ENCODE data around the gene P3H3.

The P3H3 gene

GRCh38 chr12:6830286-6830890 is 2.2 kb downstream of the P3H3 start:
- H3K9me3 ChIP-seq (ENCODE audit: control insufficient read depth, low read depth, low read length) = no peaks in the 10 kb centered on the region
- H3K4me3 ChIP-seq (ENCODE audit: low read length) = no peak overlapping the region
- no peak overlapping the region for H3K27ac ChIP-seq (ENCODE audit: low read length)
- no peak overlapping the region for H3K9ac ChIP-seq (ENCODE audit: low read length)
- H3K4me1 ChIP-seq (ENCODE audit: control insufficient read depth, low read depth, low read length) = peaks cover 5% of the 10 kb centered on the region
- H3K36me3 ChIP-seq (ENCODE audit: control insufficient read depth, low read depth, low read length) = peaks cover 34% of the 10 kb centered on the region
- peaks cover 1% of the 10 kb centered on the region for H3K27me3 ChIP-seq (ENCODE audit: control insufficient read depth, insufficient read depth, low read length)

- Histone ChIP-seq H3K4me3 (ENCODE audit: low read length) (no peak overlapping the region), H3K36me3 (ENCODE audit: control insufficient read depth, low read depth, low read length) (peaks cover 34% of the 10 kb centered on the region), H3K27ac (ENCODE audit: low read length) (no peak overlapping the region), H3K4me1 (ENCODE audit: control insufficient read depth, low read depth, low read length) (peaks cover 5% of the 10 kb centered on the region), H3K9ac (ENCODE audit: low read length) (no peak overlapping the region), H3K27me3 (ENCODE audit: control insufficient read depth, insufficient read depth, low read length) (no peaks in the 10 kb centered on the region), H3K9me3 (ENCODE audit: control insufficient read depth, low read depth, low read length) (no peaks in the 10 kb centered on the region)
These were observed 2.8 kb downstream of the P3H3 start for GRCh38 chr12:6830999-6831398.

- H3K4me1 ChIP-seq (ENCODE audit: control insufficient read depth, low read depth, low read length) = peaks cover 5% of the 10 kb centered on the region
- H3K9ac ChIP-seq (ENCODE audit: low read length) = no peak overlapping the region
- no peaks in the 10 kb centered on the region for H3K27me3 ChIP-seq (ENCODE audit: control insufficient read depth, insufficient read depth, low read length)
- H3K27ac ChIP-seq (ENCODE audit: low read length) = no peak overlapping the region
- no peak overlapping the region for H3K4me3 ChIP-seq (ENCODE audit: low read length)
- no peaks in the 10 kb centered on the region for H3K9me3 ChIP-seq (ENCODE audit: control insufficient read depth, low read depth, low read length)
- H3K36me3 ChIP-seq (ENCODE audit: control insufficient read depth, low read depth, low read length) = peaks cover 34% of the 10 kb centered on the region
These were observed 3.3 kb downstream of the P3H3 start for GRCh38 chr12:6831450-6831995.

- H3K27ac ChIP-seq (ENCODE audit: low read length) = no peak overlapping the region
- no peaks in the 10 kb centered on the region for H3K27me3 ChIP-seq (ENCODE audit: control insufficient read depth, insufficient read depth, low read length)
- H3K9me3 ChIP-seq (ENCODE audit: control insufficient read depth, low read depth, low read length) = no peaks in the 10 kb centered on the region
- H3K4me3 ChIP-seq (ENCODE audit: low read length) = no peak overlapping the region
- H3K4me1 ChIP-seq (ENCODE audit: control insufficient read depth, low read depth, low read length) = peaks cover 2% of the 10 kb centered on the region
- peaks cover 37% of the 10 kb centered on the region for H3K36me3 ChIP-seq (ENCODE audit: control insufficient read depth, low read depth, low read length)
- no peak overlapping the region for H3K9ac ChIP-seq (ENCODE audit: low read length)
These were observed 3.9 kb downstream of the P3H3 start for GRCh38 chr12:6832125-6832524.

DNA sequence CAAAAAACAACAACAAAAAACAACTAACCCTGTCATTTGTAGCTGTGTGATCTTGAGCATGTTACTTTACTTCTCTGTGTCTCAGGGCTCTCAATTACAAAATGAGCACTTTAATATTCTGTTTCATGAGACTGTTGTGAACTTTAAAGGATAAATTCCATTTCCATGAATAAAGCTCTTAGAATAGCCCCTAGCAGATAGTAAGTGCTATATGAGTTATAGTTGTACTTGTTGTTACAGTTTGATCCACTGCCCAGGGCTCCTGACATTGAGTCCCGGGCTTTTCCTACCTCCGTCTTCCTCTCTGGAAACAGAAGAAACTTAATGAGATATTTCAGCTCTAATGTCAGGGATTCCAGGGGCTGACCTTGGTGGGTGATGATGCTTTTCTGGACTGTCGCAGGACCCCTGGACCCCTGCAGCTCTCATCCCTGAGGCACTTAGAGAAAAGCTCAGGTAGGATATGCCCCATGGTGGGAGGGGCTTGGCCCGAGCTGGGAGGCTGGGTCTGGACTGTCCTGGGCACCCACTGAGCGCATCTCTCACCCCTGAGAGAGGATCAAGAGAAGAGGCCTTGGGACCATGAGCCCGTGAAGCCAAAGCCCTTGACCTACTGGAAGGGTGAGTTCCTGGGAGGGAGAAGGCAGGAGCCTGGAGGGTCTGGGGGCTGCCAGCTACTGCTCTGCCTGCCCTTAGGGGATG is 5.1 kb downstream of the P3H3 start:
- H3K4me1 ChIP-seq (ENCODE audit: control insufficient read depth, low read depth, low read length) = no peaks in the 10 kb centered on the region

DNA sequence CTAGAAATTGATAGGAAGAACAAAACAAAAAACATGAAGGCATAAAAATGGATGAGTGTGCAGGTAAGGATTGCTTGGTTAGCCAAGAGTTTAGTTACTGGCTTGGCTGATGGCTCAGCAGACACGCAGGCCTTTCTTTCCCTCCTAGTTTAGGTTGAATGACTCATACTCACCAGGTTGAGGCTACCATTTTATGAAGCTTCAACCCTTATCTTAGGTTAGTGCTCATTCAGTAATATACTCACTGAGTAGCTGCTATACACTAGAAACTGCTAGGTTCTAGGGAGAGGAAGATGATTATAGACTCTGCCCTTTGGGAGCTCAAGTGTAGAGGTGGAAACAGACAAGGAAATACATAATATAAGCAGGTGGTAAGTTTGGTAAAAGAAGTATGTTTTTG is 6.0 kb downstream of the P3H3 start:
- Histone ChIP-seq H3K27ac (ENCODE audit: low read length) (no peak overlapping the region), H3K36me3 (ENCODE audit: control insufficient read depth, low read depth, low read length) (peaks cover 58% of the 10 kb centered on the region)

More for the DNA sequence above, 5.1 kb downstream of the P3H3 start:
- Histone ChIP-seq H3K4me3 (ENCODE audit: low read length) (no peak overlapping the region), H3K27ac (ENCODE audit: low read length) (no peak overlapping the region), H3K9me3 (ENCODE audit: control insufficient read depth, low read depth, low read length) (no peaks in the 10 kb centered on the region), H3K36me3 (ENCODE audit: control insufficient read depth, low read depth, low read length) (peaks cover 49% of the 10 kb centered on the region), H3K27me3 (ENCODE audit: control insufficient read depth, insufficient read depth, low read length) (no peaks in the 10 kb centered on the region), H3K9ac (ENCODE audit: low read length) (no peak overlapping the region)

DNA sequence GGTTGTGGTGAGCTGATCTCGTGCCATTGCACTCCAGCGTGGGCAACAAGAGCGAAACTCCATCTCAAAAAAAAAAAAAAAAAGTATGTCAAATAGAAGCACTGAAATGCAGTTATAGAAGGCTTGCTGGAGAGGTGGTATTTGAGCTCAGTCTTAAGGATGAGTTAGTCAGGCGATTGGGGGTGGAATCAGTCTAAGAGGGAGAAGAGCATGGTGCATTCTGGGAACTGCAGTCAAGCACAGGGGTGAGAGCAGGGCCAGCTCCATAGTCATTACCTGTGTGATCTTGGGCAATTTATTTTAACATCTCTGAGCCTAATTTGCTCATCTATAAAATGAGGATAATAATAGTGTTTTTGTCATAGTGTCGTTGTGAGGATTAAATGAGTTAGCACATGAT is 6.7 kb downstream of the P3H3 start:
- Histone ChIP-seq H3K4me3 (ENCODE audit: low read length) (no peak overlapping the region), H3K9ac (ENCODE audit: low read length) (no peak overlapping the region), H3K36me3 (ENCODE audit: control insufficient read depth, low read depth, low read length) (peaks cover 64% of the 10 kb centered on the region), H3K27ac (ENCODE audit: low read length) (no peak overlapping the region), H3K9me3 (ENCODE audit: control insufficient read depth, low read depth, low read length) (no peaks in the 10 kb centered on the region), H3K27me3 (ENCODE audit: control insufficient read depth, insufficient read depth, low read length) (no peaks in the 10 kb centered on the region), H3K4me1 (ENCODE audit: control insufficient read depth, low read depth, low read length) (no peaks in the 10 kb centered on the region)

More for the DNA sequence above, 6.0 kb downstream of the P3H3 start:
- no peaks in the 10 kb centered on the region for H3K9me3 ChIP-seq (ENCODE audit: control insufficient read depth, low read depth, low read length)
- H3K4me3 ChIP-seq (ENCODE audit: low read length) = no peak overlapping the region
- H3K4me1 ChIP-seq (ENCODE audit: control insufficient read depth, low read depth, low read length) = no peaks in the 10 kb centered on the region
- no peak overlapping the region for H3K9ac ChIP-seq (ENCODE audit: low read length)
- H3K27me3 ChIP-seq (ENCODE audit: control insufficient read depth, insufficient read depth, low read length) = no peaks in the 10 kb centered on the region

- Histone ChIP-seq H3K9me3 (ENCODE audit: control insufficient read depth, low read depth, low read length) (no peaks in the 10 kb centered on the region), H3K4me1 (ENCODE audit: control insufficient read depth, low read depth, low read length) (no peaks in the 10 kb centered on the region), H3K27me3 (ENCODE audit: control insufficient read depth, insufficient read depth, low read length) (no peaks in the 10 kb centered on the region), H3K4me3 (ENCODE audit: low read length) (no peak overlapping the region), H3K9ac (ENCODE audit: low read length) (no peak overlapping the region), H3K36me3 (ENCODE audit: control insufficient read depth, low read depth, low read length) (peaks cover 60% of the 10 kb centered on the region), H3K27ac (ENCODE audit: low read length) (no peak overlapping the region)
These were observed 8.6 kb downstream of the P3H3 start for GRCh38 chr12:6836851-6837250.

DNA sequence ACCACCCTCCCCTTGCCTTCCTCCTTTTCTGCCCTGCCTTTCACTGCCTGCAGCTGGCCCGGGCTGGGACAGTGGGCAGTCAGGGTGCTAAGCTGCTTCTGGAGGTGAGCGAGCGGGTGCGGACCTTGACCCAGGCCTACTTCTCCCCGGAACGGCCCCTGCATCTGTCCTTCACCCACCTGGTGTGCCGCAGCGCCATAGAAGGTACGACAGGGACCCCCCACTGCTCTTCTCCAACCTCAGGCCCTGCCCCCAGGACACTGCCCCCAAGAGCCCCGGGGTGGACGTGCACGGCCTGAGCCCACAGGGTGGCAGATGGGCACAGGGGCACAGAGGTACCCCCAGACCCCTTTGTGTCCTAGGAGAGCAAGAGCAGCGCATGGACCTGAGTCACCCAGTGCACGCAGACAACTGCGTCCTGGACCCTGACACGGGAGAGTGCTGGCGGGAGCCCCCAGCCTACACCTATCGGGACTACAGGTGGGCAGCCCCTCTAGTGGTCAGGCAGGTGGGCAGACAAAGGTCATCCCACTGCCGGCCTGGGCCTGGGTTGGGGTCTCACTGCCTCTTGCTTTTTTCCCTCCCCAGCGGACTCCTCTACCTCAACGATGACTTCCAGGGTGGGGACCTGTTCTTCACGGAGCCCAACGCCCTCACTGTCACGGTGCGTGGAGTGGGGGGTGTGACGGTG is 9.3 kb downstream of the P3H3 start:
- no peaks in the 10 kb centered on the region for H3K27me3 ChIP-seq (ENCODE audit: control insufficient read depth, insufficient read depth, low read length)
- no peaks in the 10 kb centered on the region for H3K4me1 ChIP-seq (ENCODE audit: control insufficient read depth, low read depth, low read length)
- H3K27ac ChIP-seq (ENCODE audit: low read length) = no peak overlapping the region
- H3K4me3 ChIP-seq (ENCODE audit: low read length) = no peak overlapping the region
- no peaks in the 10 kb centered on the region for H3K9me3 ChIP-seq (ENCODE audit: control insufficient read depth, low read depth, low read length)
- peaks cover 58% of the 10 kb centered on the region for H3K36me3 ChIP-seq (ENCODE audit: control insufficient read depth, low read depth, low read length)
- no peak overlapping the region for H3K9ac ChIP-seq (ENCODE audit: low read length)

DNA sequence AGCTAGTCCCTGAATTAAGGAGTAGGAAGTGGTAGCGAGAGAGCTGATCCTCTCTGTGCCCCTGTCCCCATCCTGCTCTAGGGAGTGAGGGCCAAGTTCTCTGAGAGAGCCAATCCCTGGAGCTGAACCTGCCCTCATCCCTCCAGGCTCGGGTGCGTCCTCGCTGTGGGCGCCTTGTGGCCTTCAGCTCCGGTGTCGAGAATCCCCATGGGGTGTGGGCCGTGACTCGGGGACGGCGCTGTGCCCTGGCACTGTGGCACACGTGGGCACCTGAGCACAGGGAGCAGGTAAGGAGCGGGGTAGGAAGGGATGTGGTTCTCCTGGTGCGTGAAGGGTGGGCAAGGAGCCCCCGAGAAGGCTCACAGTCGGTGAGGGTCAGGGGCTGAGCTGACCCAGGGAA is 10.6 kb downstream of the P3H3 start:
- no peaks in the 10 kb centered on the region for H3K4me1 ChIP-seq (ENCODE audit: control insufficient read depth, low read depth, low read length)
- H3K27ac ChIP-seq (ENCODE audit: low read length) = no peak overlapping the region
- no peak overlapping the region for H3K9ac ChIP-seq (ENCODE audit: low read length)
- no peaks in the 10 kb centered on the region for H3K9me3 ChIP-seq (ENCODE audit: control insufficient read depth, low read depth, low read length)
- H3K4me3 ChIP-seq (ENCODE audit: low read length) = no peak overlapping the region
- peaks cover 49% of the 10 kb centered on the region for H3K36me3 ChIP-seq (ENCODE audit: control insufficient read depth, low read depth, low read length)
- no peaks in the 10 kb centered on the region for H3K27me3 ChIP-seq (ENCODE audit: control insufficient read depth, insufficient read depth, low read length)

DNA sequence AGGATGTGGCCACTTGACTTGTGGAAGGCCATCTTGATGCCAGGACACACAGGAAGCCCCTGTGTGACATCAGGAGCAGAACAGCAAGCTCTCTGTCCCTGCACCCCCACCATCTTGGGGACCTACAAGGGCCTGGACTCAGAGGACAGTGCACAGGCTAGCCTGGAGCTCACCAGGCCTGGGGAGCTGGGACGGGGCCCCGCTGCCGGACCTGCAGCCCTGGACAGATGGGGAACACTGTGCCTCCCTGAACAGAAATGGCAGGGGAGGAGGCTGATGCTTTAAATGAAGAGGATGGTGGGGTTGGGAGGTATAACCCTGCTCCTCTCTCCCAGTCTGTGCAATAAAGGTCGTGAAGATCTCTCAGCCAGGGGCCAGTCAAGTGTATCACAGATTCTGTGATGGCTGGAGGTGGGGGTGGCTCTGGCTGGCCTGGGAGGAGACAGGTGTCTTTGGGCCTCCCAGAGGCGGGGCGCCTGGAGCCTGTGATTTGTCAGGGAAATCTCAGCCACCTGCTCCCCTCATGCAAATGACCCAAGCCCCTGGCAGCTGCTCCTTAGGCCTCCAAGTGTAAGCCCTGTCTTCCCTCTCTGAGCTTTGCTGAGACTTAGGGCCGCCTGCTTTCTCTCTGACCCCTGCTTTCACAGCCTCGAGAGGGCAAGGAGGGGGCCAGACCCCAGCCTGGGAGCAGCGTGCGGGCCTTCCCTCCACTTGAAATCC is 11.4 kb downstream of the P3H3 start:
- Histone ChIP-seq H3K4me3 (ENCODE audit: low read length) (no peak overlapping the region), H3K27ac (ENCODE audit: low read length) (no peak overlapping the region), H3K9ac (ENCODE audit: low read length) (no peak overlapping the region), H3K27me3 (ENCODE audit: control insufficient read depth, insufficient read depth, low read length) (no peaks in the 10 kb centered on the region), H3K9me3 (ENCODE audit: control insufficient read depth, low read depth, low read length) (no peaks in the 10 kb centered on the region), H3K4me1 (ENCODE audit: control insufficient read depth, low read depth, low read length) (no peaks in the 10 kb centered on the region), H3K36me3 (ENCODE audit: control insufficient read depth, low read depth, low read length) (peaks cover 48% of the 10 kb centered on the region)

Measured in iPS-18a (cell line).